GM13977 (cell line): ENCODE results near the gene RSBN1L.

Experiments
- DNase-seq: peaks from one replicate; pipeline ENCODE4 v3.0.0; 2012; ENCODE audit warnings: low spot score
- in situ Hi-C: fragments of 300-500 bp; cut with MboI; formaldehyde crosslinking; loops from one replicate; pipeline ENCODE4 v1.12.0; 2022; ENCODE audit warnings: low sequenced_read_pairs, low pct_unique_long_range_greater_than_20kb, mixed read lengths, inconsistent platforms; ENCODE audit not compliant: unreplicated experiment
- TF ChIP-seq, protein P1 (sequence below): IDR thresholded peaks from 2 replicates; pipeline ENCODE4 v1.5.1; 2012; ENCODE audit warnings: mild to moderate bottlenecking, control low read depth; ENCODE audit not compliant: insufficient read depth; ENCODE audit errors: extremely low read depth, missing control alignments

The RSBN1L gene

DNA sequence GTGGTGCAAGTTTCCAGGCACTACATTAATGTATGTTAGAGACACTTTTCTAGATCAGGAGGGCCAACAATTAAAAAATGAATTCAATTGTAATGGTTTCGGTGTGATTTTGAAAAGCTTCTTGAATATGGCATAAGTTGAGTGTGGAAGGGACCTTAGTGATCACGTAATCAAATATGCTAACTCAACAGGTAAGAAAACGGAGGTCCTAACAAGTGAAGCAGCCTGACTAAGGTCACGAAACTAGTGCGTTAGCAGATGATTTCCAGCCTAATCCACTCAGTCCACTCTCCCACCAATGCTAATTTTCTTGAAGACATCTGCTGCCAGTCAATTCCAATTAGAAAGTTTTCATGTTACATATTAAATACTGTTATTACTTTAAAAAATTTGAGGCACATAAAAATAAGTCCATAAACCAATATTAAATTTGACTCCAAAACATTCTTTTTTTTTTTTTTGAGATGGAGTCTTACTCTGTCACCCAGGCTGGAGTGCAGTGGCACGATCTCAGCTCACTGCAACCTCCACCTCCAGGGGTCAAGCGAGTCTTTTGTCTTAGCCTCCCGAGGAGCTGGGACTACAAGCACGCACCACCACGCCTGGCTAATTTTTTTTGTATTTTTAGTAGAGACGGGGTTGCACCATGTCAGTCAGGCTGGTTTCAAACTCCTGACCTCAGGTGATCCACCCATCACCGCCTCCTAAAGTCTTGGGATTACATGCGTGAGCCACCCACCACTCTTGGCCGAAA, 2.3 kb upstream of the RSBN1L start:
- TF ChIP-seq, protein P1, sequence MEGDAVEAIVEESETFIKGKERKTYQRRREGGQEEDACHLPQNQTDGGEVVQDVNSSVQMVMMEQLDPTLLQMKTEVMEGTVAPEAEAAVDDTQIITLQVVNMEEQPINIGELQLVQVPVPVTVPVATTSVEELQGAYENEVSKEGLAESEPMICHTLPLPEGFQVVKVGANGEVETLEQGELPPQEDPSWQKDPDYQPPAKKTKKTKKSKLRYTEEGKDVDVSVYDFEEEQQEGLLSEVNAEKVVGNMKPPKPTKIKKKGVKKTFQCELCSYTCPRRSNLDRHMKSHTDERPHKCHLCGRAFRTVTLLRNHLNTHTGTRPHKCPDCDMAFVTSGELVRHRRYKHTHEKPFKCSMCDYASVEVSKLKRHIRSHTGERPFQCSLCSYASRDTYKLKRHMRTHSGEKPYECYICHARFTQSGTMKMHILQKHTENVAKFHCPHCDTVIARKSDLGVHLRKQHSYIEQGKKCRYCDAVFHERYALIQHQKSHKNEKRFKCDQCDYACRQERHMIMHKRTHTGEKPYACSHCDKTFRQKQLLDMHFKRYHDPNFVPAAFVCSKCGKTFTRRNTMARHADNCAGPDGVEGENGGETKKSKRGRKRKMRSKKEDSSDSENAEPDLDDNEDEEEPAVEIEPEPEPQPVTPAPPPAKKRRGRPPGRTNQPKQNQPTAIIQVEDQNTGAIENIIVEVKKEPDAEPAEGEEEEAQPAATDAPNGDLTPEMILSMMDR, result no peak
- DNase-seq, result no peak
- in situ Hi-C loops, result no loop called here

DNA sequence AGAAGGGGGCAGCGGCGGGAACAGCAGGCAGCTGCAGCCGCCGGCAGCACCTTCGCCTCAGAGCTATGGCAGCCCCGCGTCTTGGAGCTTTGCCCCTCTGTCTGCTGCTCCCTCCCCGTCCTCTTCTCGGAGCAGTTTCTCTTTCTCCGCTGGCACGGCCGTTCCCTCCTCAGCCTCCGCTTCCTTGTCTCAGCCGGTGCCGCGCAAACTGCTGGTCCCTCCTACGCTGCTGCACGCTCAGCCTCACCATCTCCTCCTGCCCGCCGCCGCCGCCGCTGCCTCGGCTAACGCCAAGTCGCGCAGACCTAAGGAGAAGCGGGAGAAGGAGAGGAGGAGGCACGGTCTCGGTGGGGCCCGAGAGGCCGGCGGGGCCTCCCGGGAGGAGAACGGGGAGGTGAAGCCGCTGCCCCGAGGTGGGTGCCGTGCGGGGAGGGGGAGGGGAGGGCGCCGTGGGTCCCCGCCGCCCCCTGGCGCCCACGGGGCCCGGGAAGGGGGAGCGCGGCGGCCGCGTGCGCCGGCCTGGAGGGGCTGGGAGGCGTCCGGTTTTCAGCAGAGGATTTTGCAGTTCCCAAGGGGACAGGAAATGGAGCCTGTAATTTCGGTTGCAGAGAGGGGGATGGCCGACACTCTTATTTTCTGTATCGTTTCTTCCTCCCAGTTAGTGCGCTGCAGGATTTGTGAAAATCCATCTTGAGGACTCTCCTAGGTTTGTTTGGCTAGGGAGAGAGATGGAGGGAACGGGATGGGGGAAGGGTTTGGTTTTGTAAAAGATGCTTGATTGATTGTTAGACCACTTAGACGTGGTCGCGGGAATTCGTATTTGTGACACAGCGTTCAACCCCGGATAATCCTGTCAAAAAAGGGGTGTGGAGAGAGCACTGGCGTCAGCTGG, 630 bp downstream of the RSBN1L start:
- DNase-seq, result peak; percentile 38
- in situ Hi-C loops, result no loop called here
- TF ChIP-seq, protein P1, result no peak

GRCh38 chr7:77697535-77697831, 1.2 kb downstream of the RSBN1L start:
- TF ChIP-seq, protein P1, result no peak
- in situ Hi-C loops, result no loop called here
- DNase-seq, result no peak

GRCh38 chr7:77698042-77698625, 1.9 kb downstream of the RSBN1L start:
- in situ Hi-C loops, result no loop called here

GRCh38 chr7:77699056-77699455, 2.8 kb downstream of the RSBN1L start:
- peak; percentile 67 for DNase-seq
- in situ Hi-C loops, result no loop called here
- TF ChIP-seq, protein P1, result no peak

More at GRCh38 chr7:77698042-77698625, 1.9 kb downstream of the RSBN1L start:
- TF ChIP-seq, protein P1, result no peak
- DNase-seq, result no peak

DNA sequence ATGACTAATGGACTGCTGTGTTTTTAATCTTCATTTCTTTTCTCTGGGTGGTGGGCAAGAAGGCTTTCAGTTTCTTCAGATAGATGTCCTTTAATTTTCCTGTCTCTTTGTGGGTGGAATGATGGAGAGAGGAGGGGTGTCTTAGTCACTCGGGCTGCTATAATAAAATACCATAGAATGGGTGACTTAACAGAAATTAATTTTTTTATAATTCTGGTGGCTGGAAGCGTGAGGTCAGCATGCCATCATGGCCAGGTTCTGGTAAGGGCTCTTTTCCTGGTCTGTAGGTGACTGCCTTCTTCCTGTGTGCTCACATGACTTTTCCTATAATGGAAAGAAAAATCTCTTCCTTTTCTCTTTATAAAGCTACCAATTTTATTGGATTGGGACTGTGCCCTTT, 6.3 kb downstream of the RSBN1L start:
- no peak for DNase-seq
- in situ Hi-C loops, result no loop called here
- TF ChIP-seq, protein P1, result no peak
